ENCODE results near the gene MICAL2. TPM values are rescaled to one million over a fixed set of nuclear protein-coding genes. Genes with fewer than 3 reads are reported as not detected.

The MICAL2 gene
- total RNA-seq, 2 donors from 2014 or later, result 194 TPM

GRCh38 chr11:12070446-12071267 is 39.7 kb upstream of the MICAL2 start:
- Histone ChIP-seq H3K4me1 (peaks cover 5% of the 10 kb centered on the region), H3K27me3 (no peaks in the 10 kb centered on the region), H3K9ac (ENCODE audit: low read depth in 2 of 2, low read length in 2 of 2) (no peak overlapping the region), H3K36me3 (no peaks in the 10 kb centered on the region), H3K27ac (peak overlapping the region; percentile 4), H3K4me3 (no peak overlapping the region), H3K9me3 (no peaks in the 10 kb centered on the region)
- TF ChIP-seq CTCF (IDR thresholded peaks at IDR 0.05), result no peak
- DNase-seq, result no peak
- intact Hi-C loops (cut with DNase I), result no loop called here

GRCh38 chr11:12071574-12071973 is 38.8 kb upstream of the MICAL2 start:
- H3K36me3 ChIP-seq, result no peaks in the 10 kb centered on the region
- H3K27ac ChIP-seq, result no peak overlapping the region
- no peaks in the 10 kb centered on the region for H3K9me3 ChIP-seq
- H3K4me1 ChIP-seq, result peaks cover 5% of the 10 kb centered on the region
- intact Hi-C loops (cut with DNase I), result no loop called here
- no peaks in the 10 kb centered on the region for H3K27me3 ChIP-seq
- no peak overlapping the region for H3K9ac ChIP-seq (ENCODE audit: low read depth in 2 of 2, low read length in 2 of 2)
- no peak for TF ChIP-seq CTCF (IDR thresholded peaks at IDR 0.05)
- no peak overlapping the region for H3K4me3 ChIP-seq
- DNase-seq, result no peak

DNA sequence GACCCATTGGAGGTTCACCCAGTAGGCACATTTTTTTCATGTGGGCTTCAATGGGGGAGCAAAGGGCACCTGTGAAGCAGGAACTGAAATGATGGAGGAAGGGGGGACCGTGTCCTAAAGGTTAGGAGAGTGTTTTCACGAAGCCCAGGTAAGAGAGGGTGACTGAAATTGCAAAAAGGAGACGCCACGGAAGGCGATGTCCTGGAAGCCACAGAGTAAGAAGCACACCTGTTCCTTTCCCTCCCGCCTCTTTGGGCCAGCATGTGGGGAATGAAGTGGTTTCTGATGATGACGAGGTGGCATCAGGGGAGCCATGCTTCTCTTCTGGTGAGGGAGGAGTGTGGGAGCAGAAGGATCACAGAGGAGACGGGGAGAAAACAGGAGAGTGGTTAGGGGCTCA is 37.0 kb upstream of the MICAL2 start:
- intact Hi-C loops (cut with DNase I), result no loop called here

GRCh38 chr11:12073886-12074285 is 36.5 kb upstream of the MICAL2 start:
- no peaks in the 10 kb centered on the region for H3K27me3 ChIP-seq

More for the DNA sequence above, 37.0 kb upstream of the MICAL2 start:
- Histone ChIP-seq H3K4me3 (no peak overlapping the region), H3K9me3 (no peaks in the 10 kb centered on the region), H3K36me3 (no peaks in the 10 kb centered on the region), H3K9ac (ENCODE audit: low read depth in 2 of 2, low read length in 2 of 2) (no peak overlapping the region), H3K27me3 (no peaks in the 10 kb centered on the region), H3K27ac (no peak overlapping the region), H3K4me1 (no peaks in the 10 kb centered on the region)
- no peak for DNase-seq
- TF ChIP-seq CTCF (IDR thresholded peaks at IDR 0.05), result no peak

DNA sequence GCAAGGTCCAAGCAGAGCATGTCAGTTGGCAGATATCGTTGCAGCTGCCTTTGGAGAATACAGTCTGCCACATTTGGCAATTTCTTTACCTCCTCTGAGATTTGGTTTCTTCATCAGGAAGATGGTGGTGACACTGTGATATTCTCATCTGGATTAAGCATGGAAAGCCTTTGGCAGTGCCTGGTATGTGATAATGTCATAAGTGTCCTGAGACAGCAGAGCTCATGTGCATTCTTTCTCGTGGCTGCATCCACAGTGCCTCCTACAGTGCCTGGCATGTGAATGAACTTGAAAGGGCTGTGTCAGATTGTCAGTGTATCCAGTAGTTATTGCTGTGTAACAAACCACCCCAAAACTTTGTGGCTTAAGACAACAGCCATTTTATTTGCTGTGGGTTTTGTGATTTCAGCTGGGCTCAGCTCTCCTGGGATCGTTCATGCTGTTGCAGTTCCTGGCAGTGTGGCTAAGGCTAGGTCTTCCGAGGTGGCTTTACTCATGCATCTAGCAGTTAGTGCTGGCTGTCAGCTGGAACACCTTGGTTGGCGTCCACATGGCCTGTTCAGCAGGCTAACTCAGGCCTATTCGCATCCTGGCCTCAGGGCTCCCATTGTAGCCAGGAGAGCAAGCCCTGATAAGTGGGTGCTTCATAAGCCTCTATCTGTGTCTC is 35.7 kb upstream of the MICAL2 start:
- no peak overlapping the region for H3K9ac ChIP-seq (ENCODE audit: low read depth in 2 of 2, low read length in 2 of 2)
- no peak for TF ChIP-seq CTCF (IDR thresholded peaks at IDR 0.05)
- H3K36me3 ChIP-seq, result no peaks in the 10 kb centered on the region
- H3K4me3 ChIP-seq, result no peak overlapping the region
- no peaks in the 10 kb centered on the region for H3K4me1 ChIP-seq
- DNase-seq, result no peak
- intact Hi-C loops (cut with DNase I), result no loop called here
- no peak overlapping the region for H3K27ac ChIP-seq
- no peaks in the 10 kb centered on the region for H3K27me3 ChIP-seq
- no peaks in the 10 kb centered on the region for H3K9me3 ChIP-seq

More at GRCh38 chr11:12073886-12074285, 36.5 kb upstream of the MICAL2 start:
- intact Hi-C loops (cut with DNase I), result no loop called here
- H3K9me3 ChIP-seq, result no peaks in the 10 kb centered on the region
- no peak for DNase-seq
- H3K27ac ChIP-seq, result no peak overlapping the region
- no peak overlapping the region for H3K4me3 ChIP-seq
- no peak overlapping the region for H3K9ac ChIP-seq (ENCODE audit: low read depth in 2 of 2, low read length in 2 of 2)
- no peaks in the 10 kb centered on the region for H3K36me3 ChIP-seq
- H3K4me1 ChIP-seq, result no peaks in the 10 kb centered on the region
- no peak for TF ChIP-seq CTCF (IDR thresholded peaks at IDR 0.05)
